Tibial nerve (tissue), 4 donors: ENCODE data around the gene INPP5B. TPM values are rescaled to one million over a fixed set of nuclear protein-coding genes. Genes with fewer than 3 reads are reported as not detected.

ENCODE experiments used
- DNase-seq, 2 donors: peaks; one replicate each; pipeline ENCODE4 v3.0.0-alpha.2; 2019; ENCODE audit warnings: low spot score in 2 of 2
- H3K27ac ChIP-seq, 4 donors: fragments of 200-600 bp; sonication (generic) in 3 of 4; one replicate each; pipeline ENCODE4 v1.5.1; 2017 to 2019; ENCODE audit warnings: mild to moderate bottlenecking in 1 of 4
- H3K27me3 ChIP-seq, 2 donors: fragments of 200-600 bp; sonication (generic) in 1 of 2; one replicate each; pipeline versions ENCODE4 v1.5.1 to v1.6.0; 2017 to 2019
- H3K36me3 ChIP-seq, 3 donors: fragments of 200-600 bp; sonication (generic); one replicate each; pipeline ENCODE4 v1.5.1; 2018 to 2019
- H3K4me1 ChIP-seq, 4 donors: fragments of 200-600 bp; sonication (generic) in 3 of 4; one replicate each; pipeline ENCODE4 v1.5.1; 2017 to 2019
- H3K4me3 ChIP-seq, 4 donors: fragments of 200-600 bp; sonication (generic) in 3 of 4; one replicate each; pipeline ENCODE4 v1.5.1; 2017 to 2019; ENCODE audit warnings: mild to moderate bottlenecking in 1 of 4, moderate library complexity in 1 of 4
- H3K9me3 ChIP-seq, 4 donors: fragments of 200-600 bp; sonication (generic) in 3 of 4; one replicate each; pipeline ENCODE4 v1.5.1; 2017 to 2019
- CTCF ChIP-seq, 5 experiments: fragments of 200-600 bp in 3 of 5; fragments of 450-650 bp in 2 of 5; sonication (generic) in 3 of 5; IDR thresholded peaks; one replicate each; pipeline ENCODE4 v1.5.1; 2016 to 2019; ENCODE audit warnings: antibody characterized with exemption in 5 of 5, mild to moderate bottlenecking in 3 of 5, moderate library complexity in 2 of 5
- EP300 ChIP-seq, 2 donors: sonication (generic); formaldehyde crosslinking; IDR thresholded peaks; one replicate each; pipeline ENCODE4 v1.6.1; 2017; ENCODE audit warnings: antibody characterized with exemption in 2 of 2, mild to moderate bottlenecking in 1 of 2
- POLR2A ChIP-seq, 2 donors: fragments of 450-650 bp; IDR thresholded peaks; one replicate each; pipeline ENCODE4 v1.6.1; 2017; ENCODE audit warnings: antibody characterized with exemption in 2 of 2, mild to moderate bottlenecking in 2 of 2, moderate library complexity in 2 of 2
- WGBS, 2 donors: methylation state at CpG; one replicate each; pipeline ENCODE4 v1.1.5; 2018; 5-methylcytosine and 5-hydroxymethylcytosine counted together
- total RNA-seq, 4 donors: library from RNA; depleted of rRNA; stranded (reverse); fragments of >200 nt; gene quantifications; one replicate each; pipeline ENCODE4 v1.1.0, GENCODE V29; 2016

Gene INPP5B
- total RNA-seq, 4 donors from 2014 or later: 39.1 to 52.5 (median 49.0) TPM

- Histone ChIP-seq H3K4me1 (peaks cover 0 to 34% (median 15%) of the 10 kb centered on the region in 4 donors), H3K27me3 (no peaks in the 10 kb centered on the region), H3K27ac (peak overlapping the region in 3 of 4 donors; percentile 72 to 78 (median 73)), H3K9me3 (no peaks in the 10 kb centered on the region), H3K4me3 (peak overlapping the region; percentile 55 to 79 (median 66)), H3K36me3 (peaks cover 0 to 35% (median 0%) of the 10 kb centered on the region in 3 donors)
- DNase-seq: no peak
- WGBS, 2 donors: 11 to 15% methylated on average over 6 of the region's 6 CpGs
- TF ChIP-seq CTCF (IDR thresholded peaks at IDR 0.05) (no peak), POLR2A (IDR thresholded peaks at IDR 0.05) (no peak), EP300 (IDR thresholded peaks at IDR 0.05) (no peak)
These were observed 15.8 kb downstream of the INPP5B start for GRCh38 chr1:37931102-37931360.

- Histone ChIP-seq H3K4me1 (peaks cover 0 to 39% (median 17%) of the 10 kb centered on the region in 4 donors), H3K36me3 (peaks cover 0 to 29% (median 0%) of the 10 kb centered on the region in 3 donors), H3K4me3 (peak overlapping the region in 2 of 4 donors; percentile 73 to 79), H3K9me3 (no peaks in the 10 kb centered on the region), H3K27ac (peak overlapping the region in 3 of 4 donors; percentile 72 to 78 (median 73)), H3K27me3 (no peaks in the 10 kb centered on the region)
- no peak for TF ChIP-seq POLR2A (IDR thresholded peaks at IDR 0.05)
- no peak for TF ChIP-seq CTCF (IDR thresholded peaks at IDR 0.05)
- TF ChIP-seq EP300 (IDR thresholded peaks at IDR 0.05): no peak
- no peak for DNase-seq
- 79 to 81% methylated on average over 13 of the region's 13 CpGs for WGBS, 2 donors
These were observed 16.4 kb downstream of the INPP5B start for GRCh38 chr1:37930246-37931101.

GRCh38 chr1:37926038-37926924, 20.6 kb downstream of the INPP5B start:
- Histone ChIP-seq H3K9me3 (no peaks in the 10 kb centered on the region), H3K4me3 (no peak overlapping the region), H3K36me3 (peaks cover 0 to 45% (median 0%) of the 10 kb centered on the region in 3 donors), H3K27me3 (no peaks in the 10 kb centered on the region), H3K4me1 (peaks cover 0 to 32% (median 15%) of the 10 kb centered on the region in 4 donors), H3K27ac (peak overlapping the region in 2 of 4 donors; percentile 5 to 32)
- no peak for TF ChIP-seq EP300 (IDR thresholded peaks at IDR 0.05)
- no peak for TF ChIP-seq CTCF (IDR thresholded peaks at IDR 0.05)
- TF ChIP-seq POLR2A (IDR thresholded peaks at IDR 0.05): no peak
- 59 to 63% methylated on average over 13 of the region's 13 CpGs for WGBS, 2 donors
- no peak for DNase-seq

GRCh38 chr1:37925316-37925715, 21.5 kb downstream of the INPP5B start:
- H3K36me3 ChIP-seq: peaks cover 0 to 45% (median 0%) of the 10 kb centered on the region in 3 donors
- H3K4me1 ChIP-seq: peaks cover 0 to 22% (median 7%) of the 10 kb centered on the region in 4 donors
- TF ChIP-seq POLR2A (IDR thresholded peaks at IDR 0.05): no peak
- TF ChIP-seq EP300 (IDR thresholded peaks at IDR 0.05): no peak
- TF ChIP-seq CTCF (IDR thresholded peaks at IDR 0.05): no peak
- WGBS, 2 donors: 77 to 85% methylated on average over 4 of the region's 4 CpGs
- DNase-seq: no peak
- no peak overlapping the region for H3K4me3 ChIP-seq
- H3K27me3 ChIP-seq: no peaks in the 10 kb centered on the region
- no peak overlapping the region for H3K27ac ChIP-seq
- H3K9me3 ChIP-seq: no peaks in the 10 kb centered on the region
